Measurements from ENCODE around the gene TMBIM4. TPM values are rescaled to one million over a fixed set of nuclear protein-coding genes. Genes with fewer than 3 reads are reported as not detected.
A peak's percentile ranks its signal among the peaks of the same experiment; 100 is the strongest.

TMBIM4 gene
- total RNA-seq, 2 experiments from 2014 or later: 19.2 to 57.0 TPM

DNA sequence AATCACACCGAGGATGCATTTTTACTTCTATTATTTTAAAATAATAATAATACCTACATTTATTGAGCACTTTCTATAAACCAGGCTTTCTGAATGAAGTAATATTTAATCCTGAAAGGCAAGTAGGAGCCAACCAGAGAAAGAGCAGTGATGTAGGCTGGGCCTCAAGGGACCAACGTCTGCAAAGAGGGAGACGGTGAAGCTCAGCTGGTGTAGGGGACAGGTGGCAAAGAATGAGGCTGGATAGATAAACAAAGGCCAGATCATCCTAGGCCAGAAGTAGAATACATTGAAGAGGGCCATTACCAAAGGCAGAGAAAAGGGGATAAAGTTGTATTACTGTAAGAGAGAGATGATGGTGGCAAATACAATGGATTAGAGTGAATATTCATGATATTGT lies 810 bp upstream of the TMBIM4 start:
- TF ChIP-seq EZH2phosphoT487 (IDR thresholded peaks at IDR 0.05; ENCODE audit: borderline replicate concordance, low read depth, low read length): no peak
- TF ChIP-seq CTCF (conservative IDR thresholded peaks at IDR 0.05; ENCODE audit: low read length): no peak
- Histone ChIP-seq H3K36me3 (ENCODE audit: insufficient read depth, low read length) (peaks cover 22% of the 10 kb centered on the region), H3K9me2 (ENCODE audit: insufficient read depth, low read length) (no peaks in the 10 kb centered on the region), H4K20me1 (ENCODE audit: insufficient read depth, low read length) (no peaks in the 10 kb centered on the region), H3K4me1 (ENCODE audit: insufficient read depth, low read length, poor library complexity, severe bottlenecking) (peaks cover 23% of the 10 kb centered on the region), H3K79me2 (ENCODE audit: insufficient read depth, low read depth, low read length) (peaks cover 35% of the 10 kb centered on the region), H3K27ac (ENCODE audit: low read depth, low read length, poor library complexity, severe bottlenecking) (peak overlapping the region; percentile 93), H3K4me2 (ENCODE audit: low read length) (peak overlapping the region; percentile 80), H3K4me3 (ENCODE audit: low read depth, low read length, poor library complexity, severe bottlenecking) (peak overlapping the region; percentile 80), H2AFZ (ENCODE audit: low read length) (peak overlapping the region; percentile 35), H3K9me3 (ENCODE audit: low read length) (peaks cover 11% of the 10 kb centered on the region)
- intact Hi-C loops (cut with micrococcal nuclease; ENCODE audit: unreplicated experiment): no loop called here
- no TSS peak for BruUV-seq (replicated peaks)
- no peak for DNase-seq (ENCODE audit: low spot score)
- CTCF ChIA-PET (ENCODE audit: unreplicated experiment): no interaction called here
- POLR2A ChIA-PET: interaction anchor here (0.5 to 2.3 kb wide), 2 partner anchors 23 to 1476 kb away, joined by 3 to 8 read pairs; no protein-coding TSS in a partner anchor

DNA sequence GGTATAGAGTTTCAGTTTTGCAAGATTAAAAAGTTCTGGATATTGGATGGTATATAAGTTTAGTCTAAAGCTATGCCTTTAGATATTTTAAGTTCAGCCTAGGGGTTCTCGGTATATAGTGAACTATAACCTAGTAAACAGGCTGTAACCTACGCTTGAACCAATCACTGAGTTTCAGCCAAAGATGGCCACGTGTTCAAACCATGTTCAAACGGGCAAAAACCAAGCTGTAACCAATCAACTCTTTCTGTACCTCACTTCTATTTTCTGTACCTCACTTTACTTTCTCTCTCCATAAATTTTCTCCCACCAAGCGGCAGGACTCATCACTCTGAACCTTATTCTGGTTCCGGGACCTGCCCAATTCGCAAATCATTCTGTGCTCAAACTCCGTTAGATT lies 1.4 kb downstream of the TMBIM4 start:
- H2AFZ ChIP-seq (ENCODE audit: low read length): peak overlapping the region; percentile 35; the same call in 1 of the 2 replicates
- peaks cover 41% of the 10 kb centered on the region for H3K36me3 ChIP-seq (ENCODE audit: insufficient read depth, low read length)
- CTCF ChIA-PET (ENCODE audit: unreplicated experiment): interaction anchor here (1.2 to 1.6 kb wide), 2 partner anchors 9 to 1100 kb away, joined by 4 read pairs; no protein-coding TSS in a partner anchor
- BruUV-seq (replicated peaks): TSS peak; percentile 60
- TF ChIP-seq CTCF (conservative IDR thresholded peaks at IDR 0.05; ENCODE audit: low read length) (no peak), EZH2phosphoT487 (IDR thresholded peaks at IDR 0.05; ENCODE audit: borderline replicate concordance, low read depth, low read length) (no peak)
- peak overlapping the region; percentile 80 for H3K4me2 ChIP-seq (ENCODE audit: low read length)
- H3K4me1 ChIP-seq (ENCODE audit: insufficient read depth, low read length, poor library complexity, severe bottlenecking): peaks cover 23% of the 10 kb centered on the region
- H3K9me2 ChIP-seq (ENCODE audit: insufficient read depth, low read length): no peaks in the 10 kb centered on the region
- intact Hi-C loops (cut with micrococcal nuclease; ENCODE audit: unreplicated experiment): loop anchor here (2.0 to 5.0 kb wide), 2 partner anchors 134 to 449 kb away; partner anchors contain the start of gene HELB
- H3K9me3 ChIP-seq (ENCODE audit: low read length): peaks cover 26% of the 10 kb centered on the region
- H4K20me1 ChIP-seq (ENCODE audit: insufficient read depth, low read length): no peaks in the 10 kb centered on the region
- H3K4me3 ChIP-seq (ENCODE audit: low read depth, low read length, poor library complexity, severe bottlenecking): peak overlapping the region; percentile 80
- DNase-seq (ENCODE audit: low spot score): peak; percentile 37
- H3K27ac ChIP-seq (ENCODE audit: low read depth, low read length, poor library complexity, severe bottlenecking): peak overlapping the region; percentile 93
- H3K79me2 ChIP-seq (ENCODE audit: insufficient read depth, low read depth, low read length): peaks cover 57% of the 10 kb centered on the region
- POLR2A ChIA-PET: interaction anchor here (0.7 to 2.6 kb wide), 16 partner anchors 7 to 524 kb away, joined by 3 to 30 read pairs (median 4); partner anchors contain the start of gene LLPH

DNA sequence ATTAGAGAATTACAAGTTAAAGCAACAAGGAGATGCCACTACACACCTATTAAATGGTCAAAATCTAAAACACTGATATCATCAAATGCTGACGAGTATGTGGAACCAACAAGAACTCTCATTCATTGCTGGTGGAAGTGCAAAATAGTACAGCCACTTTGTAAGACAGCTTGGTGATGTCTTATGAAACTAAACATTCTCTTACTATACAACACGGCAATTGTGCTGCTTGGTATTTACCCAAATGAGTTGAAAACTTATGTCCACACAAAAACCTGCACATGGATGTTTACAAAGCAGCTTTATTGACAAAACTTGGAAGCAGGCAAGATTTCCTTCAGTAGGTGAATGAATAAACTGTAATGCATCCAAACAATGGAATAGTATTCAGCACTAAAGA lies 3.2 kb downstream of the TMBIM4 start:
- Histone ChIP-seq H3K27ac (ENCODE audit: low read depth, low read length, poor library complexity, severe bottlenecking) (no peak overlapping the region), H3K9me2 (ENCODE audit: insufficient read depth, low read length) (no peaks in the 10 kb centered on the region), H3K9me3 (ENCODE audit: low read length) (peaks cover 26% of the 10 kb centered on the region), H4K20me1 (ENCODE audit: insufficient read depth, low read length) (no peaks in the 10 kb centered on the region), H3K4me1 (ENCODE audit: insufficient read depth, low read length, poor library complexity, severe bottlenecking) (peaks cover 23% of the 10 kb centered on the region), H3K36me3 (ENCODE audit: insufficient read depth, low read length) (peaks cover 45% of the 10 kb centered on the region), H3K4me3 (ENCODE audit: low read depth, low read length, poor library complexity, severe bottlenecking) (no peak overlapping the region), H3K4me2 (ENCODE audit: low read length) (no peak overlapping the region), H2AFZ (ENCODE audit: low read length) (no peak overlapping the region), H3K79me2 (ENCODE audit: insufficient read depth, low read depth, low read length) (peaks cover 75% of the 10 kb centered on the region)
- intact Hi-C loops (cut with micrococcal nuclease; ENCODE audit: unreplicated experiment): loop anchor here (5.0 kb wide), 1 partner anchor 451 kb away; no protein-coding TSS in a partner anchor
- CTCF ChIA-PET (ENCODE audit: unreplicated experiment): no interaction called here
- POLR2A ChIA-PET: interaction anchor here (0.6 to 0.7 kb wide), 3 partner anchors 45 to 451 kb away, joined by 3 to 6 read pairs (median 3); partner anchors contain the start of gene HELB
- no peak for DNase-seq (ENCODE audit: low spot score)
- BruUV-seq (replicated peaks): no TSS peak
- no peak for TF ChIP-seq EZH2phosphoT487 (IDR thresholded peaks at IDR 0.05; ENCODE audit: borderline replicate concordance, low read depth, low read length)
- no peak for TF ChIP-seq CTCF (conservative IDR thresholded peaks at IDR 0.05; ENCODE audit: low read length)
